PC-9 (cell line): ENCODE measurements around the gene SHH. TPM values are rescaled to one million over a fixed set of nuclear protein-coding genes. Genes with fewer than 3 reads are reported as not detected.

Experiments
- BruUV-seq: library from RNA; stranded (reverse); fragments of 400-500 nt; replicated peaks from 2 replicates; lab custom pipeline; 2021; lab: Mats Ljungman, UMichigan
- CTCF ChIA-PET: fragments of 300-600 bp; sonication (Branson Sonifier 250); formaldehyde crosslinking; loops from one replicate; lab custom pipeline; 2022; ENCODE audit warnings: antibody characterized with exemption; lab: Charles Lee
- POLR2A ChIA-PET: fragments of 300-600 bp; sonication (Branson Sonifier 250); formaldehyde crosslinking; loops from one replicate; lab custom pipeline; 2022; ENCODE audit warnings: antibody characterized with exemption; ENCODE audit not compliant: unreplicated experiment; lab: Charles Lee
- DNase-seq, 2 experiments: peaks; one replicate each; pipeline versions ENCODE4 v3.0.0 to v3.0.0-alpha.2; 2015 to 2022; ENCODE audit warnings: mixed read lengths in 1 of 2
- H2AFZ ChIP-seq: fragments of 200-600 bp; sonication (generic); 2 replicates; pipeline ENCODE4 v1.8.1; 2017; ENCODE audit warnings: antibody characterized with exemption
- H3F3A ChIP-seq: fragments of 200-600 bp; sonication (generic); 2 replicates; pipeline ENCODE4 v1.8.1; 2017; ENCODE audit warnings: antibody characterized with exemption, mild to moderate bottlenecking, low read depth; ENCODE audit not compliant: insufficient read depth
- H3K27ac ChIP-seq: fragments of 200-600 bp; sonication (generic); 2 replicates; pipeline ENCODE4 v1.6.1; 2016; ENCODE audit warnings: mixed run types
- H3K27me3 ChIP-seq: fragments of 200-600 bp; sonication (generic); 2 replicates; pipeline ENCODE4 v1.6.1; 2016; ENCODE audit warnings: low read depth, mixed run types; ENCODE audit not compliant: insufficient read depth
- H3K36me3 ChIP-seq: fragments of 200-600 bp; sonication (generic); 2 replicates; pipeline ENCODE4 v1.6.1; 2016; ENCODE audit warnings: low read depth, mixed run types
- H3K4me1 ChIP-seq: fragments of 200-600 bp; sonication (generic); replicated peaks from 2 replicates; pipeline ENCODE4 v1.6.1; 2016; ENCODE audit warnings: mixed run types; ENCODE audit not compliant: insufficient read depth
- H3K4me2 ChIP-seq: fragments of 200-600 bp; sonication (generic); 2 replicates; pipeline ENCODE4 v1.6.1; 2017; ENCODE audit warnings: mixed run types
- H3K4me3 ChIP-seq: fragments of 200-600 bp; sonication (generic); 2 replicates; pipeline ENCODE4 v1.6.1; 2016; ENCODE audit warnings: mixed run types
- H3K79me2 ChIP-seq: fragments of 200-600 bp; sonication (generic); 2 replicates; pipeline ENCODE4 v1.6.1; 2017; ENCODE audit warnings: low read depth, mixed run types
- H3K9me2 ChIP-seq: fragments of 200-600 bp; sonication (generic); 2 replicates; pipeline ENCODE4 v1.8.1; 2017; ENCODE audit warnings: mild to moderate bottlenecking; ENCODE audit not compliant: insufficient read depth
- H3K9me3 ChIP-seq: fragments of 200-600 bp; sonication (generic); 2 replicates; pipeline ENCODE4 v1.8.1; 2016; ENCODE audit warnings: low read depth; ENCODE audit not compliant: insufficient read depth
- H4K20me1 ChIP-seq: fragments of 200-600 bp; sonication (generic); 2 replicates; pipeline ENCODE4 v1.8.1; 2017; ENCODE audit not compliant: insufficient read depth
- EZH2 ChIP-seq: fragments of 200-600 bp; sonication (generic); IDR thresholded peaks from 2 replicates; pipeline ENCODE4 v1.8.0; 2017; ENCODE audit warnings: antibody characterized with exemption, low read depth
- intact Hi-C: fragments of 100-400 bp; cut with micrococcal nuclease; formaldehyde crosslinking; loops from one replicate; pipeline ENCODE4 v1.10.0; 2022; ENCODE audit not compliant: unreplicated experiment
- total RNA-seq: library from RNA; stranded (reverse); gene quantifications from 2 replicates; pipeline ENCODE4 v1.2.3, GENCODE V29; 2021
- TF ChIP-seq, protein P1 (sequence below): fragments of 200-600 bp; sonication (generic); conservative IDR thresholded peaks from 2 replicates; pipeline ENCODE4 v1.6.1; 2017; ENCODE audit warnings: mixed run types, antibody characterized with exemption, mild to moderate bottlenecking, moderate library complexity

The SHH gene
- total RNA-seq, 1 experiment from 2014 or later = not detected

DNA sequence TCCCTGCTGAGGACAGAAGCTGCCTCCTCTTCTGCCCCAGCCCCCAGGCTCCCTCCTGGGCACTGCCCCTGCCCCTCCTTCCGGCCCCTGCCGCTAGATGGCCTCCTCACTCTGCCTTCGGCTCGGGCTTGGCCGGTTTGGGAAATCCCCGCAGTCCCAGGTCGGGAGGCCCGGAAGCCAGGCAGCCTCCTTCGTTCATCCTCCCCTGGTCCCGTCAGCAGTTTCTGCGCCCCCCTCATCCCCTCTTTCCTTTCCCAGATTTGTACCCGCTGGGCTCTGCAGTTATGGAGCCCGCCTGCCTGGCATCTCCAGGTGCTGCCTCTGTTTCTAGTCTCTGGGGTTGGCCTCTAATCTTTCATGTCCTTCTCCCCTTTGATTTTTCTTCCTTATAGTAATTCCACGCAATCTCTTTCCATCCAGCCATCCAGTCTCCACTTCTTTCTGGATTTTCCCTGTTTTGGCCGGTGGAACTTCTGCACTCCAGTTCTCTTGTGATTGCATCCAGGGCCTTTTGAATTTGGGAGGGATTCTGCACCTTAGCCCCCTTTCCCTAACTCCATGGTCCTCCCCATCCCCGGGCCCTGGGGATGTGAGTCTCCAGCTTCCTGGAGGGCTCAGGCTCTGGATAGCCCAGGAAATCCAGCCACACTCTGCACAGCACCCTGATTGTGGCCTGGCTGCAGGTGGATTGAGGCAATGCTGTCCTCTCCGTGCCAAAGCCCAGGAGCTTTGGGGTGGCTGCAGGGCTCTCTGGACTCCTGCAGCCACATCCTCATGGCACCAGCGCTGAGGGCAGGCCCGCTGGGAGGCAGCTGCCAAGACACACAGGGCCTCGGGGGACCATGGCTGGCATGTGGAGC, 3.3 kb upstream of the SHH start:
- TF ChIP-seq, protein P1, sequence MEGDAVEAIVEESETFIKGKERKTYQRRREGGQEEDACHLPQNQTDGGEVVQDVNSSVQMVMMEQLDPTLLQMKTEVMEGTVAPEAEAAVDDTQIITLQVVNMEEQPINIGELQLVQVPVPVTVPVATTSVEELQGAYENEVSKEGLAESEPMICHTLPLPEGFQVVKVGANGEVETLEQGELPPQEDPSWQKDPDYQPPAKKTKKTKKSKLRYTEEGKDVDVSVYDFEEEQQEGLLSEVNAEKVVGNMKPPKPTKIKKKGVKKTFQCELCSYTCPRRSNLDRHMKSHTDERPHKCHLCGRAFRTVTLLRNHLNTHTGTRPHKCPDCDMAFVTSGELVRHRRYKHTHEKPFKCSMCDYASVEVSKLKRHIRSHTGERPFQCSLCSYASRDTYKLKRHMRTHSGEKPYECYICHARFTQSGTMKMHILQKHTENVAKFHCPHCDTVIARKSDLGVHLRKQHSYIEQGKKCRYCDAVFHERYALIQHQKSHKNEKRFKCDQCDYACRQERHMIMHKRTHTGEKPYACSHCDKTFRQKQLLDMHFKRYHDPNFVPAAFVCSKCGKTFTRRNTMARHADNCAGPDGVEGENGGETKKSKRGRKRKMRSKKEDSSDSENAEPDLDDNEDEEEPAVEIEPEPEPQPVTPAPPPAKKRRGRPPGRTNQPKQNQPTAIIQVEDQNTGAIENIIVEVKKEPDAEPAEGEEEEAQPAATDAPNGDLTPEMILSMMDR = peak; percentile 90
- no peak for TF ChIP-seq EZH2
- no peaks in the 10 kb centered on the region for H3K9me2 ChIP-seq
- H4K20me1 ChIP-seq = no peaks in the 10 kb centered on the region
- DNase-seq = peak; percentile 49 to 80
- no peaks in the 10 kb centered on the region for H3K27me3 ChIP-seq
- CTCF ChIA-PET = no interaction called here
- intact Hi-C loops = loop anchor here (2.0 kb wide), 3 partner anchors 135 to 657 kb away; no protein-coding TSS in a partner anchor
- H3K36me3 ChIP-seq = no peaks in the 10 kb centered on the region
- no peaks in the 10 kb centered on the region for H3F3A ChIP-seq
- H3K27ac ChIP-seq = no peak overlapping the region
- H2AFZ ChIP-seq = 0 out of 2 replicates have a peak overlapping the region, but pooled peaks have one; percentile 36
- POLR2A ChIA-PET = interaction anchor here (0.5 kb wide), 1 partner anchor 407 kb away, joined by 3 read pairs; no protein-coding TSS in a partner anchor
- peaks cover 39% of the 10 kb centered on the region for H3K4me1 ChIP-seq
- peak overlapping the region; percentile 62 for H3K4me2 ChIP-seq
- H3K79me2 ChIP-seq = no peaks in the 10 kb centered on the region
- no peaks in the 10 kb centered on the region for H3K9me3 ChIP-seq
- peak overlapping the region; percentile 11; the same call in 1 of the 2 replicates for H3K4me3 ChIP-seq
- BruUV-seq = no TSS peak

DNA sequence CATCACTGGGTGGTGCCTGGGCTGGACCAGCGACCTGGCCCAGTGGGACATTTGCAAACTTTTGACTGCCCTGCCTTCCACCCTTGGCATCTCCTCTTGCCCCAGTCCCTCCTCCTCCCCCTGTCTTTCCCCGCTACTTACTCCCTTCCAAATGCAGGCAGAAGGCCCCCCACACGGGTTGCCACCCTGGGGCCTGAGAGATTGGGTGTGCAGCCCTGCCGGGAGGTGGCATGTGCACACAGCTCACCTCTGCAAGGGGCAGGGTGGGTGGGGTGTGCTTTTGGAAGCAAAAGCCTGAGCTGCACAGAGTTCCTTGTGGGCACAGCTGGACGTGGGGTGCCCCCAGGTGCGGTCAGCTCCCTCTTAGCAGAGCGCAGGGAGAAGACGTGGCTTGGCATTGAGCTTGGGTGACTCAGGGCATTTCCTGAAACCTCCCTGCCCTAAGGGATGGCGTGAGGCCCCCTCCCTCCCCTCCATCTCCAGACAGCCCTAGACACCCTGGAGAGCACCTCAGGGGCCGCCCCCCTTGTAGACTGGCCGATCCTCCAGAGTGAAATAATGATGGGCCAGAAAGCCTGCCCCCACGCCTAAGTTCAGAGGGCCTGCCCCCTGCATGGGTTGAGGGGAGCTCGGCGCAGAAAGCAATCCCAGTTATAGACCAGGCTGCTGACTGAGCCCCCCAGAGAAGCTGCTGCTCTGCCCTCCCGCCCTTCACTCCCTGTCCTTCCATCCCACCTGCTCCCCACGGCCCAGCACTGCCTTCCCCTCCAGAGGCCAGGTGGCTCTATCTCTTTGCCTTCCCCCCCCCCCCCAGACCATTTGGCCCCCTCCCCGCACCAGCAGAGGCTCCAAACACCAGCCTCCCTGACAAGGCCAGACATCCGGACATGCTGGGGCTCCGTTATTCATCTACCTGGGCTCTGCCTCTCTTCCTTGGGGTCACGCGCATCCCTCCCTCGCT, 2.3 kb upstream of the SHH start:
- H3K4me1 ChIP-seq = peaks cover 39% of the 10 kb centered on the region
- intact Hi-C loops = loop anchor here (2.0 kb wide), 3 partner anchors 136 to 658 kb away; no protein-coding TSS in a partner anchor
- BruUV-seq = no TSS peak
- no peaks in the 10 kb centered on the region for H3K27me3 ChIP-seq
- no peak overlapping the region for H3K27ac ChIP-seq
- TF ChIP-seq EZH2 = no peak
- TF ChIP-seq, protein P1 = no peak
- no peaks in the 10 kb centered on the region for H3F3A ChIP-seq
- no peaks in the 10 kb centered on the region for H3K79me2 ChIP-seq
- H3K4me3 ChIP-seq = no peak overlapping the region
- ChIA-PET CTCF (interaction anchor here (0.5 kb wide), 1 partner anchor 48 kb away, joined by 4 read pairs; no protein-coding TSS in a partner anchor), POLR2A (no interaction called here)
- H2AFZ ChIP-seq = no peak overlapping the region
- no peaks in the 10 kb centered on the region for H3K9me2 ChIP-seq
- no peaks in the 10 kb centered on the region for H4K20me1 ChIP-seq
- peak overlapping the region; percentile 59 for H3K4me2 ChIP-seq
- no peaks in the 10 kb centered on the region for H3K36me3 ChIP-seq
- no peaks in the 10 kb centered on the region for H3K9me3 ChIP-seq
- DNase-seq = peak; percentile 34 to 63
